Left forelimb (tissue), 1 donor: ENCODE measurements around the gene GLIPR1L2.
"Not testable (repeated sequence)": the region's sequence is repeated elsewhere in the genome, so short reads cannot be mapped to it uniquely, and the experiment has no call there.

ENCODE experiments used
- DNase-seq: peaks from one replicate; pipeline ENCODE4 v3.0.0-alpha.2; 2018; ENCODE audit warnings: low spot score

The GLIPR1L2 gene

GRCh38 chr12:75437564-75437963 is 46.7 kb downstream of the GLIPR1L2 start:
- no peak for DNase-seq

GRCh38 chr12:75438059-75438754 is 47.3 kb downstream of the GLIPR1L2 start:
- no peak for DNase-seq

- DNase-seq: no peak
Measured at GRCh38 chr12:75439048-75439447, 48.2 kb downstream of the GLIPR1L2 start.

GRCh38 chr12:75439930-75440329 is 49.0 kb downstream of the GLIPR1L2 start:
- DNase-seq: no peak

- DNase-seq: not testable (repeated sequence)
Measured at GRCh38 chr12:75441687-75442449, 51.0 kb downstream of the GLIPR1L2 start.

GRCh38 chr12:75442454-75442853 is 51.6 kb downstream of the GLIPR1L2 start:
- not testable (repeated sequence) for DNase-seq

- DNase-seq: no peak
Measured at GRCh38 chr12:75443709-75444108, 52.8 kb downstream of the GLIPR1L2 start.

GRCh38 chr12:75444429-75445136 is 53.7 kb downstream of the GLIPR1L2 start:
- no peak for DNase-seq

GRCh38 chr12:75445137-75445507 is 54.2 kb downstream of the GLIPR1L2 start:
- not testable (repeated sequence) for DNase-seq

GRCh38 chr12:75446857-75447256 is 56.0 kb downstream of the GLIPR1L2 start:
- DNase-seq: no peak

- no peak for DNase-seq
Measured at GRCh38 chr12:75447691-75448393, 57.0 kb downstream of the GLIPR1L2 start.

GRCh38 chr12:75452675-75453330 is 61.9 kb downstream of the GLIPR1L2 start:
- no peak for DNase-seq

GRCh38 chr12:75455839-75456238 is 65.0 kb downstream of the GLIPR1L2 start:
- no peak for DNase-seq

- no peak for DNase-seq
Measured at GRCh38 chr12:75457191-75457590, 66.3 kb downstream of the GLIPR1L2 start.

GRCh38 chr12:75457866-75458265 is 67.0 kb downstream of the GLIPR1L2 start:
- DNase-seq: not testable (repeated sequence)

- DNase-seq: no peak
Measured at GRCh38 chr12:75459755-75460154, 68.9 kb downstream of the GLIPR1L2 start.

GRCh38 chr12:75460204-75460603 is 69.3 kb downstream of the GLIPR1L2 start:
- no peak for DNase-seq

- DNase-seq: no peak
Measured at GRCh38 chr12:75471902-75472890, 81.3 kb downstream of the GLIPR1L2 start.

GRCh38 chr12:75474116-75474515 is 83.2 kb downstream of the GLIPR1L2 start:
- no peak for DNase-seq

GRCh38 chr12:75476071-75476470 is 85.2 kb downstream of the GLIPR1L2 start:
- DNase-seq: no peak
